A673 (cell line): ENCODE data around the gene SCN9A.

Source experiments
- CTCF ChIP-seq: fragments of 300-800, 200-600 bp; sonication (generic); conservative IDR thresholded peaks from 2 replicates; pipeline ENCODE4 v1.5.1; 2017; ENCODE audit warnings: low read depth, mild to moderate bottlenecking, antibody characterized with exemption, low read length, moderate library complexity, mixed read lengths
- EZH2 ChIP-seq: fragments of 200-600 bp; sonication (generic); IDR thresholded peaks from 2 replicates; pipeline ENCODE4 v1.6.1; 2017; ENCODE audit warnings: borderline replicate concordance, low read depth, mild to moderate bottlenecking, mixed read lengths, antibody characterized with exemption, low read length; ENCODE audit not compliant: poor library complexity, severe bottlenecking

GRCh38 chr2:166351319-166351718 lies 24.4 kb downstream of the SCN9A start:
- TF ChIP-seq CTCF (no peak), EZH2 (no peak)
